ENCODE results near the gene CPNE8. TPM values are rescaled to one million over a fixed set of nuclear protein-coding genes. Genes with fewer than 3 reads are reported as not detected.
A peak's percentile ranks its signal among the peaks of the same experiment; 100 is the strongest.

The CPNE8 gene
- total RNA-seq, 2 experiments from 2014 or later: 1.3 to 1.6 TPM

GRCh38 chr12:38915429-38916182 is 10.2 kb upstream of the CPNE8 start:
- H3K4me1 Mint-ChIP-seq (ENCODE audit: low read depth): no peaks in the 10 kb centered on the region
- H3K36me3 Mint-ChIP-seq (ENCODE audit: low read depth): no peaks in the 10 kb centered on the region
- ATAC-seq: no peak
- ChIA-PET POLR2A (no interaction called here), CTCF (no interaction called here)
- no peaks in the 10 kb centered on the region for H3K27me3 Mint-ChIP-seq (ENCODE audit: low read depth)
- no peak for DNase-seq
- H3K27ac Mint-ChIP-seq: no peak overlapping the region
- H3K4me3 Mint-ChIP-seq: no peak overlapping the region
- no peaks in the 10 kb centered on the region for H3K9me3 Mint-ChIP-seq (ENCODE audit: insufficient read depth)

- H3K4me1 Mint-ChIP-seq (ENCODE audit: low read depth): peaks cover under 1% of the 10 kb centered on the region
- H3K36me3 Mint-ChIP-seq (ENCODE audit: low read depth): no peaks in the 10 kb centered on the region
- no peak for ATAC-seq
- no peak overlapping the region for H3K27ac Mint-ChIP-seq
- ChIA-PET CTCF (no interaction called here), POLR2A (no interaction called here)
- no peak for DNase-seq
- no peaks in the 10 kb centered on the region for H3K9me3 Mint-ChIP-seq (ENCODE audit: insufficient read depth)
- H3K27me3 Mint-ChIP-seq (ENCODE audit: low read depth): peaks cover 5% of the 10 kb centered on the region
- no peak overlapping the region for H3K4me3 Mint-ChIP-seq
Observed at GRCh38 chr12:38912116-38912515, 6.7 kb upstream of the CPNE8 start.

GRCh38 chr12:38911611-38912010 is 6.2 kb upstream of the CPNE8 start:
- no peak overlapping the region for H3K4me3 Mint-ChIP-seq
- no peak for DNase-seq
- H3K36me3 Mint-ChIP-seq (ENCODE audit: low read depth): no peaks in the 10 kb centered on the region
- H3K27ac Mint-ChIP-seq: no peak overlapping the region
- peaks cover 6% of the 10 kb centered on the region for H3K27me3 Mint-ChIP-seq (ENCODE audit: low read depth)
- no peak for ATAC-seq
- H3K9me3 Mint-ChIP-seq (ENCODE audit: insufficient read depth): no peaks in the 10 kb centered on the region
- ChIA-PET CTCF (no interaction called here), POLR2A (no interaction called here)
- H3K4me1 Mint-ChIP-seq (ENCODE audit: low read depth): peaks cover 5% of the 10 kb centered on the region

DNA sequence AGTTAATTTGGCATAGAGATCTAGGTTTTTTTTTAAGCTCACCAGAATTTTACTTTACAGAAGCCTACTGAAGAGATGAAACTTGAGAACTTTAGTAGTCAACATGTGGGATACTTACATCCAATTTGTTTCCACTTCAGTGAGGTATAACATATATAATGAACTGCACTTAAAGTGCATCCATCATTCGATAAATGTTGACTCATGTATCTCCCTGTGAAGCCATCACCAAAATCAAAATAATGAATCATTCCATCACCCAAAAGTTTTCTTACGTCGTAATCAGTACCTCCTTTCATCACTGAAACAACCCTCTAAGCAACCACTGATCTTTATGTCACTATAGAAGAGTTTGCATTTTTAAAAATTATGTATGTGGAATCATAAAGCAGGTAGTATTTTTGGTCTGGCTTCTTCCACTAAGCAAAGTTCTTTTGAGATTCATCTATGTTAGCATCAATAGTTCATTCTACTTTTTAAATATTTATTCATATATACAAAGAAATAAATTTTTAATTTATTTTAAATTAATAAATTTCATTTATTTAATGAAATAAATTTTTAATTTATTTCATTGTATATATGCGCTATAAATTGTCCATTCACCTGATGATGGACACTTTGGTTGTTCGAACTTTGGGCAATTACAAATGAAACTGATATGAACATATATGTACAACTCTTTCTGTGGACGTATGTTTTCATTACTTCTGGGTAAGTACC is 2.0 kb upstream of the CPNE8 start:
- no peaks in the 10 kb centered on the region for H3K9me3 Mint-ChIP-seq (ENCODE audit: insufficient read depth)
- H3K36me3 Mint-ChIP-seq (ENCODE audit: low read depth): no peaks in the 10 kb centered on the region
- peak overlapping the region; percentile 54 for H3K4me3 Mint-ChIP-seq
- ChIA-PET CTCF (interaction anchor here (1.2 to 2.5 kb wide), 3 partner anchors 10 to 25 kb away, joined by 3 to 11 read pairs (median 3); no protein-coding TSS in a partner anchor), POLR2A (no interaction called here)
- no peak for ATAC-seq
- peaks cover 26% of the 10 kb centered on the region for H3K27me3 Mint-ChIP-seq (ENCODE audit: low read depth)
- H3K4me1 Mint-ChIP-seq (ENCODE audit: low read depth): peaks cover 25% of the 10 kb centered on the region
- H3K27ac Mint-ChIP-seq: no peak overlapping the region
- no peak for DNase-seq

GRCh38 chr12:38906482-38907200 is 1.2 kb upstream of the CPNE8 start:
- ATAC-seq (peak; percentile 84), DNase-seq (peak; percentile 68)
- H3K27me3 Mint-ChIP-seq (ENCODE audit: low read depth): peaks cover 26% of the 10 kb centered on the region
- no peaks in the 10 kb centered on the region for H3K9me3 Mint-ChIP-seq (ENCODE audit: insufficient read depth)
- H3K27ac Mint-ChIP-seq: no peak overlapping the region
- H3K36me3 Mint-ChIP-seq (ENCODE audit: low read depth): no peaks in the 10 kb centered on the region
- peak overlapping the region; percentile 78 for H3K4me3 Mint-ChIP-seq
- peaks cover 25% of the 10 kb centered on the region for H3K4me1 Mint-ChIP-seq (ENCODE audit: low read depth)
- POLR2A ChIA-PET: no interaction called here
- CTCF ChIA-PET: interaction anchor here (0.9 to 2.5 kb wide), 5 partner anchors 10 to 590 kb away, joined by 3 to 11 read pairs (median 3); partner anchors contain the start of gene ALG10B

GRCh38 chr12:38904537-38905479 is 583 bp downstream of the CPNE8 start:
- ChIA-PET CTCF (interaction anchor here (1.1 to 2.5 kb wide), 2 partner anchors 10 to 16 kb away, joined by 4 to 11 read pairs; no protein-coding TSS in a partner anchor), POLR2A (no interaction called here)
- Mint-ChIP-seq H3K36me3 (ENCODE audit: low read depth) (no peaks in the 10 kb centered on the region), H3K27me3 (ENCODE audit: low read depth) (peaks cover 26% of the 10 kb centered on the region), H3K4me3 (peak overlapping the region; percentile 78), H3K9me3 (ENCODE audit: insufficient read depth) (no peaks in the 10 kb centered on the region), H3K4me1 (ENCODE audit: low read depth) (peaks cover 25% of the 10 kb centered on the region), H3K27ac (peak overlapping the region; percentile 78)
- DNase-seq (peak; percentile 51), ATAC-seq (peak; percentile 58)

GRCh38 chr12:38903596-38903995 is 1.8 kb downstream of the CPNE8 start:
- peaks cover 26% of the 10 kb centered on the region for H3K27me3 Mint-ChIP-seq (ENCODE audit: low read depth)
- ChIA-PET CTCF (interaction anchor here (1.4 kb wide), 1 partner anchor 18 kb away, joined by 3 read pairs; no protein-coding TSS in a partner anchor), POLR2A (no interaction called here)
- no peak overlapping the region for H3K27ac Mint-ChIP-seq
- peaks cover 25% of the 10 kb centered on the region for H3K4me1 Mint-ChIP-seq (ENCODE audit: low read depth)
- no peaks in the 10 kb centered on the region for H3K9me3 Mint-ChIP-seq (ENCODE audit: insufficient read depth)
- ATAC-seq (no peak), DNase-seq (no peak)
- H3K36me3 Mint-ChIP-seq (ENCODE audit: low read depth): no peaks in the 10 kb centered on the region
- no peak overlapping the region for H3K4me3 Mint-ChIP-seq

DNA sequence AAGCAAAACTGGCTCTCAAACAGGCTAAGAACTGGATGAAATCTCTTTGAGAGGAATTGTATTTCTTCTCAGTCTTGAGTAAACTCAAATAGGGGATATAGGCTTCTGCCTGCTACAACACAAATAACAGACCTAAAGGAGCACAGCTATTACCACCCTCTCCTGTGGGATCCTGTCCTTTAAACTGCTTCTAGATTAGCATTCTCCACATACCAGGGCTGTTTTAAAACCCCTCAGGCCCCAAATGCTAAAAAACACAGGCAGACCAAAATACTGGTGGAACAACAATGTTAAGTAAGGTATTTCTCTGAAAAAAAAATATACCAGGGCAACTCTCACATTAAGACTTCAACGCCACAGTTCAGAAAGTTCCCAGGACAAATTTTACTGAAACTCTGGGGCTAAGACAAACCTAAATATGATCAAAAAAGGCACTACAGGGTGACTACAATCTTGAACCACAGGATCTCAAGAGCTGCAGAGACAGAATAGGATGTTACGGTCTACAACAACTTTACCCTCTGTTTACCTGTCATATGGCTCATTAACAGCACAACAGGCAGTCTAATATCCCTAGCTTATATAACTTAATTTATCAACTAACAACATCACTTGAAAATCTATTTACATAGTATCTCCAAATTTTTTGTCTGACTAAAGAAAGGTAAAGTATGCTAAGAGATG is 7.2 kb downstream of the CPNE8 start:
- H3K36me3 Mint-ChIP-seq (ENCODE audit: low read depth): no peaks in the 10 kb centered on the region

DNA sequence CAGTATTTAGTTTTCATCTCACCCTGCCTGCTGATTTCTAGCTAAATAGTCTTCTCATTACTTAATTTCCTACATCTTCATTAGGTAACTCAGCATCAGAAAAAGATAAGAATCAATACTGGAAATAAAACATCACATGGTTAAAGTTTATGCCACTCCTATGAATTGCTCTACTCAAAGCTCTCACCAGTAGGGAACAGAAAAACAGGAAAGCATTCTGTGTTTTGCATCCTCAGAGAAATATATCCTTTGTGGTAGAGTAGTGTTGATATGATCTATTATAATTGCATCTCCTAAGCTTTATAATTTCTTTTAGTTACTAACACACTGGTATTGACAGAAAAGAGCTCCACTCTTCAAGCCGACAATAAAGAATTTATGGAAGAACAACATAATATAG is 9.9 kb downstream of the CPNE8 start:
- DNase-seq: no peak
- Mint-ChIP-seq H3K27ac (no peak overlapping the region), H3K27me3 (ENCODE audit: low read depth) (no peaks in the 10 kb centered on the region), H3K4me1 (ENCODE audit: low read depth) (no peaks in the 10 kb centered on the region), H3K9me3 (ENCODE audit: insufficient read depth) (no peaks in the 10 kb centered on the region), H3K36me3 (ENCODE audit: low read depth) (no peaks in the 10 kb centered on the region), H3K4me3 (no peak overlapping the region)
- no peak for ATAC-seq
- ChIA-PET CTCF (interaction anchor here (0.9 to 1.1 kb wide), 2 partner anchors 10 to 15 kb away, joined by 3 to 4 read pairs; partner anchors contain the start of gene CPNE8), POLR2A (no interaction called here)

More for the DNA sequence above, 7.2 kb downstream of the CPNE8 start:
- ChIA-PET POLR2A (interaction anchor here (0.6 kb wide), 1 partner anchor 10 kb away, joined by 3 read pairs; no protein-coding TSS in a partner anchor), CTCF (no interaction called here)
- ATAC-seq: no peak
- no peak overlapping the region for H3K27ac Mint-ChIP-seq
- no peak for DNase-seq
- no peaks in the 10 kb centered on the region for H3K9me3 Mint-ChIP-seq (ENCODE audit: insufficient read depth)
- no peak overlapping the region for H3K4me3 Mint-ChIP-seq
- no peaks in the 10 kb centered on the region for H3K27me3 Mint-ChIP-seq (ENCODE audit: low read depth)
- no peaks in the 10 kb centered on the region for H3K4me1 Mint-ChIP-seq (ENCODE audit: low read depth)

GRCh38 chr12:38892976-38893375 is 12.4 kb downstream of the CPNE8 start:
- Mint-ChIP-seq H3K4me1 (ENCODE audit: low read depth) (no peaks in the 10 kb centered on the region), H3K4me3 (no peak overlapping the region), H3K9me3 (ENCODE audit: insufficient read depth) (no peaks in the 10 kb centered on the region), H3K27ac (no peak overlapping the region), H3K36me3 (ENCODE audit: low read depth) (no peaks in the 10 kb centered on the region), H3K27me3 (ENCODE audit: low read depth) (no peaks in the 10 kb centered on the region)
- DNase-seq (no peak), ATAC-seq (no peak)
- CTCF ChIA-PET: no interaction called here
- POLR2A ChIA-PET: no interaction called here

Data from activated CD8-positive, alpha-beta T cell treated with anti-CD3 and anti-CD28 coated beads, Interleukin-2, amount 10 ng/mL, durations not matched to agents 7 days and 5 days (primary cell).